Ectodermal cell (in vitro differentiated cells): ENCODE data around the gene HMG20A.

Experiments used
- H3K27ac ChIP-seq: 2 replicates; pipeline ENCODE4 v1.7.0; 2013; ENCODE audit warnings: mild to moderate bottlenecking, low read depth, low read length; ENCODE audit not compliant: insufficient read depth, poor library complexity, severe bottlenecking
- H3K27me3 ChIP-seq: 2 replicates; pipeline ENCODE4 v1.7.0; 2013; ENCODE audit warnings: mild to moderate bottlenecking, low read length; ENCODE audit not compliant: insufficient read depth, control insufficient read depth, poor library complexity, severe bottlenecking
- H3K36me3 ChIP-seq: one replicate; pipeline ENCODE4 v1.7.0; 2013; ENCODE audit warnings: low read length; ENCODE audit not compliant: control insufficient read depth, insufficient read depth
- H3K4me1 ChIP-seq: one replicate; pipeline ENCODE4 v1.7.0; 2013; ENCODE audit warnings: low read length; ENCODE audit not compliant: control insufficient read depth, insufficient read depth
- H3K4me3 ChIP-seq: 2 replicates; pipeline ENCODE4 v1.7.0; 2013; ENCODE audit warnings: low read depth, low read length, control low read depth; ENCODE audit not compliant: insufficient read depth
- H3K9me3 ChIP-seq: 2 replicates; pipeline ENCODE4 v1.7.0; 2013; ENCODE audit warnings: mild to moderate bottlenecking, low read length, moderate library complexity; ENCODE audit not compliant: control insufficient read depth
- WGBS, 2 experiments: methylation state at CpG; one replicate each; pipeline ENCODE4 v1.1.7; 2013; ENCODE audit warnings: missing lambda C conversion rate in 2 of 2; 5-methylcytosine and 5-hydroxymethylcytosine counted together

HMG20A gene

GRCh38 chr15:77495838-77496596, 75.3 kb downstream of the HMG20A start:
- Histone ChIP-seq H3K4me1 (peaks cover 38% of the 10 kb centered on the region), H3K9me3 (no peaks in the 10 kb centered on the region), H3K36me3 (no peaks in the 10 kb centered on the region), H3K27ac (no peak overlapping the region), H3K4me3 (no peak overlapping the region), H3K27me3 (no peaks in the 10 kb centered on the region)
- WGBS, 2 experiments: 70 to 77% methylated on average over 10 of the region's 10 CpGs

DNA sequence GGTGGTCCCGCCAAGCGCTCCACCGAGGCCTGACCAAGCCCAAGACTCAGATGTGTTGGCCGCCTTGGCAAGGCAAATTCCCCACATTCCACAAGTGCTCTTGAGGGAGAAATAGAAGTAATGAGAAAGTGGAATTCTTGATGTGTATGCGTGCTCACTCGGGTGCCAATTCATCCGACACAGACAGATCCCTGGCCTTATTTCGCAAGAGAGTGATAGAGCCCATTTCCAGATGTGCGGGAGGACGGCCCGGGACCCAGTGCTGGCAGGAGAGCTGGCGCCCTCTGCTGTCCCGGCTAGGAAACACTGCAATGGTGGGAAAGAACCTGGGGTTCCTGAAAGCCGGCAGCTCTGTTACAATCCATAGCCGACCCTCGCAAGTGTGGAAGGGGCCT, 76.0 kb downstream of the HMG20A start:
- no peaks in the 10 kb centered on the region for H3K27me3 ChIP-seq
- H3K36me3 ChIP-seq: no peaks in the 10 kb centered on the region
- peaks cover 38% of the 10 kb centered on the region for H3K4me1 ChIP-seq
- H3K9me3 ChIP-seq: no peaks in the 10 kb centered on the region
- no peak overlapping the region for H3K4me3 ChIP-seq
- H3K27ac ChIP-seq: peak overlapping the region; percentile 51
- 27 to 29% methylated on average over 16 of the region's 16 CpGs for WGBS, 2 experiments

GRCh38 chr15:77497110-77497737, 76.5 kb downstream of the HMG20A start:
- no peaks in the 10 kb centered on the region for H3K9me3 ChIP-seq
- no peaks in the 10 kb centered on the region for H3K27me3 ChIP-seq
- H3K36me3 ChIP-seq: no peaks in the 10 kb centered on the region
- no peak overlapping the region for H3K4me3 ChIP-seq
- 39 to 42% methylated on average over 7 of the region's 7 CpGs for WGBS, 2 experiments
- H3K4me1 ChIP-seq: peaks cover 38% of the 10 kb centered on the region
- peak overlapping the region; percentile 51 for H3K27ac ChIP-seq

GRCh38 chr15:77497942-77498361, 77.3 kb downstream of the HMG20A start:
- no peak overlapping the region for H3K27ac ChIP-seq

DNA sequence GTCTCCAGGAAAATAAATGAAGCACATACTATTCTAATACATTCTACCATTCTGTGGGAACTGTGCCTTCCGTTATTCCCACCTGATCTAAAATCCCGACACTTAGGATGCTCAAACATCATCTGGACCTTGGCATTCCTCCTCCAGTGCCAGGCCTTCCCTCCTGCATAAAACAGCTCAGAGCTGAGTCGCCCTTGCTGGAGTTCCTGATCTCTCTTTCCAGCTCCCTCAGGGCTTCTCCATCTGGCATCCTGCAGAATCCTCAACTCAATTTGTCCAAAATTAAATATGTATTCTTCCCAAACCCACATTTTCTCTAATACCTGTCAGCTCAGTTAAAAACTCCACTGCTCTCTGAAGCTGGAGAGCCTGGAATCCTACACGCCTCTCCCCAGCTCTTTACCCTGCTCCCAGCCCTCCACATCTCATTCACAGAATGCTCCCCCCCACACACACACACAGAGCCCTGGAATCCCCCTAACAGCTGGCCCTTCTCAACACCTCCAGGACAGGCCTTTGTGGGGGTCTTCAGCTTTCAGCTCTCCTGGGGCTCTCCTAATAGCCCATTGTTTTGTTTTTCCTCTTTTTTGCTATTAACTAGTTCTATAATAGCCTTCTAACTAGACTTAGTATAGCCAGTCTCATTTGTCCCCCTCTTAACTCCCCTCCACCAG, 78.5 kb downstream of the HMG20A start:
- peaks cover 49% of the 10 kb centered on the region for H3K4me1 ChIP-seq
- 68 to 71% methylated on average over 4 of the region's 4 CpGs for WGBS, 2 experiments
- no peaks in the 10 kb centered on the region for H3K36me3 ChIP-seq
- H3K9me3 ChIP-seq: no peaks in the 10 kb centered on the region
- H3K27me3 ChIP-seq: no peaks in the 10 kb centered on the region
- H3K27ac ChIP-seq: no peak overlapping the region
- no peak overlapping the region for H3K4me3 ChIP-seq

More at GRCh38 chr15:77497942-77498361, 77.3 kb downstream of the HMG20A start:
- no peaks in the 10 kb centered on the region for H3K36me3 ChIP-seq
- 60 to 65% methylated on average over 6 of the region's 6 CpGs for WGBS, 2 experiments
- peaks cover 38% of the 10 kb centered on the region for H3K4me1 ChIP-seq
- no peaks in the 10 kb centered on the region for H3K9me3 ChIP-seq
- no peaks in the 10 kb centered on the region for H3K27me3 ChIP-seq
- no peak overlapping the region for H3K4me3 ChIP-seq

GRCh38 chr15:77500989-77501388, 80.3 kb downstream of the HMG20A start:
- Histone ChIP-seq H3K27ac (no peak overlapping the region), H3K27me3 (no peaks in the 10 kb centered on the region), H3K9me3 (no peaks in the 10 kb centered on the region), H3K36me3 (no peaks in the 10 kb centered on the region), H3K4me1 (peaks cover 51% of the 10 kb centered on the region), H3K4me3 (no peak overlapping the region)
- 93 to 100% methylated on average over 2 of the region's 2 CpGs for WGBS, 2 experiments

DNA sequence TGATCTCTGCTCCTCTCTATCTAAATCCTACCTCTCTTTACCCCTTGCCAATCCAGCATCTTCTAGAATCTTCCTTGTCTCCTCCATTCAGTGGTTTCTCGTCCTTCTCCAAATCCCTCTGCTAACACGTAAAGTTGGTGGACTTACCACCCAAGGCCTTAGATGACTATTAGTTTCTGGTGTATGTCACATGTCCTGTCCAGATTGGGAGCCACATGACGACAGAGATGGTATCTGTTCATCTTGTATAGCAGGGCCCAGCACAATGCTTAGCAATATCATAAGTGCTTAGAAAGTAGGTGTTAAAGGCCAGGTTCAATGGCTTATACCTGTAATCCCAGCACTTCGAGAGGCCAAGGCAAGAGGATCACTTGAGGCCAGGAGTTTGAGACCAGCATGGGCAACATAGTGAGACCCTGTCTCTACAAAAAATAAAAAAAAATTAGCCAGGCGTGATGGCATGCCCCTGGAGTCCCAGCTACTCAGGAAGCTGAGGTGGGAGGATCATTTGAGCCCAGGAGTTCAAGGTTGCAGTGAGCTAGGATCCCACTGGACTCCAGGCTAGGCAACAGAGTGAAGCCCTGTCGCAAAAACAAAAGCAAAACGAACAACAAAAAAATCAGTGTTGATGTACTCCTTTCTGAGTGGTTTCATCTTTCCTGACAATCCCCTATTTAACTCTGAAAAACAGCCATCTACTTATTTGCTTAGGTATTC, 81.8 kb downstream of the HMG20A start:
- Histone ChIP-seq H3K36me3 (no peaks in the 10 kb centered on the region), H3K27ac (no peak overlapping the region), H3K4me1 (peaks cover 36% of the 10 kb centered on the region), H3K27me3 (no peaks in the 10 kb centered on the region), H3K9me3 (no peaks in the 10 kb centered on the region), H3K4me3 (no peak overlapping the region)
- WGBS, 2 experiments: 92 to 93% methylated on average over 7 of the region's 7 CpGs

GRCh38 chr15:77503240-77503639, 82.6 kb downstream of the HMG20A start:
- no peak overlapping the region for H3K4me3 ChIP-seq
- H3K27ac ChIP-seq: no peak overlapping the region
- no peaks in the 10 kb centered on the region for H3K36me3 ChIP-seq
- H3K27me3 ChIP-seq: no peaks in the 10 kb centered on the region
- H3K9me3 ChIP-seq: no peaks in the 10 kb centered on the region
- peaks cover 29% of the 10 kb centered on the region for H3K4me1 ChIP-seq

GRCh38 chr15:77503764-77504163, 83.1 kb downstream of the HMG20A start:
- 93 to 94% methylated on average over 6 of the region's 6 CpGs for WGBS, 2 experiments
- Histone ChIP-seq H3K27ac (no peak overlapping the region), H3K4me3 (no peak overlapping the region), H3K27me3 (no peaks in the 10 kb centered on the region), H3K4me1 (peaks cover 26% of the 10 kb centered on the region), H3K36me3 (no peaks in the 10 kb centered on the region), H3K9me3 (no peaks in the 10 kb centered on the region)

DNA sequence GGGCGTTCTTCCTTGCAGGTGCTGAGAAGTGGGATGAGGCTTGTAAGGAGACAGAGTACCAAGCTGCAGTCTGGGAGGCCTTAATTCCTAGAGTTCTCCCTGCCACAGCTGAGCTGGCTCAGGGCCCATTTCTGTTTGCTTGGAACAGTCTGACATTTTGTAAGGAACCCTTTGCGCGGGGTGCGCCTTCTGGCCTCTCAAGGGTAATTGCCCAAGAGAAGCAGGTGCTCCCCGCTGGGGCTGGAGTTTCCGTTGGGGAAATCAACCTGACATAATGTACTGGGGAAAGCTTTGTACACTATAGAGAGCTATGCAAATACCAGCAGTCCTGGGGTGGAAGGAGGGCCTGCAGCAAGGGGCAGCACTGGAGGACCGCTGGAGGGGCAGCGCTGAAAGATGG, 83.6 kb downstream of the HMG20A start:
- H3K27ac ChIP-seq: no peak overlapping the region
- H3K27me3 ChIP-seq: no peaks in the 10 kb centered on the region
- H3K4me3 ChIP-seq: no peak overlapping the region
- H3K36me3 ChIP-seq: no peaks in the 10 kb centered on the region
- WGBS, 2 experiments: 82 to 88% methylated on average over 8 of the region's 8 CpGs
- peaks cover 25% of the 10 kb centered on the region for H3K4me1 ChIP-seq
- no peaks in the 10 kb centered on the region for H3K9me3 ChIP-seq
